ENCODE measurements around the gene GRP.
A peak's percentile ranks its signal among the peaks of the same experiment; 100 is the strongest.

The GRP gene

GRCh38 chr18:59267503-59268126 is 47.7 kb downstream of the GRP start:
- no peak for DNase-seq (ENCODE audit: low read depth in 2 of 2)

DNA sequence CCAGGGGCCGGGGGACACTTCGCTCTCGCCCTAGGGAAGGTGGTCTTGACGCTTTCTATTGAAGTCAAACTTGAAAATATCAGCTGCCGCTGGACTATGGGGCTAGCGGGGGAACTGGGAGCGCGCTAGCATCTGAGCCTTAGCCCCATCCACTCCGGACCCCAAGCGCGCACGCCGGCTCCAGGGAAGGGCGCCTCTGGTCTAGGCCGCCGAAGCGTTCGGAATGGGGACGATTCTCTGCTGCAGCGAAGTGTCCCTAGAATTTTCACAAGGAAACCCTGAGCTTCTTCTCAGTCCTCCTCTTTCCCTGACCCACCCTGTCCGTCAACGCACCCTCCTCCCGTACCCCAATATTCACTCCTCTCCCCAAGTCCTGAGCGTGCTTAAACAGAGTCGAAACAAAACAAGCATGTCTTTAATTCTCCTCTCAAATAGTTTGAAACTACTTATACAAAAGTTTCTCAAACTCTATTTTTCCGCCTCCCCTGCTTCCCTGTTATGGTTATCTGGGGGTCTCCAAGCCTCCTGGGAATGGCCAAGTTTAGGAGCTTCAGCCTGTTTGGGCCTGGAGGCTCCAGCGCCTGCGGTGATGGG is 48.3 kb downstream of the GRP start:
- no peak for DNase-seq (ENCODE audit: low read depth in 2 of 2)

- peak; percentile 39 to 45 for DNase-seq (ENCODE audit: low read depth in 2 of 2)
These were observed 49.0 kb downstream of the GRP start for GRCh38 chr18:59268721-59269562.

GRCh38 chr18:59269563-59270119 is 49.7 kb downstream of the GRP start:
- DNase-seq (ENCODE audit: low read depth in 2 of 2): no peak

- DNase-seq (ENCODE audit: low read depth in 2 of 2): no peak
These were observed 50.8 kb downstream of the GRP start for GRCh38 chr18:59270689-59271257.

DNA sequence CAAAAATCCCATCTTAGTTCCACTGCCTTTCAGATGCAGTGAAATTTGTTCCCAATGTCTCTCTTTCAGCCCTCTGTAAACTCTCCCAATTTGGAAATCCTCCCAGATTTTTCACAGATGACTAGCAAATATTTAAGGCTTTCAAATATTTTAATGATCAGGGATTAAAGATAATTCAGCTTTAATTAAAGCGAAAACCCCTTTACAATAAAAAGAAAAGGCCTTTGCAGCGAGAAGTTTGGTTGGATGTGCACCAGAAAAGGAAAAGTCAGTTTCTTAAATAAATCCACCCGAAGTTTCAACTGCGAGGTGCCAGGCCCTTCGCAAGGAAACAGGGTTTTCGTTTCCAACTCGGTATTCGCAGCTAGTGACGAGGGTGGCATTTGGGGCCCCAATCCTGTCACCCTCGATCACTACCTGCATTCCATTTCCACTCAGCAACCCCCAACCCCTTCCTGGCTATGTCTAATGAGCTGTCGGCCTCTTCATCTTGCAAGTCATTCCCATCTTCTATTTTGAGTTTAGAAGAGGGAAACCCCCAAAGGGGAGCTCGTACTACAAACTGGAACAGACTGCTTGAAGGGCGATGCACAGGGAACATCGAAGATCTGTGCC is 51.8 kb downstream of the GRP start:
- DNase-seq (ENCODE audit: low read depth in 2 of 2): no peak

DNA sequence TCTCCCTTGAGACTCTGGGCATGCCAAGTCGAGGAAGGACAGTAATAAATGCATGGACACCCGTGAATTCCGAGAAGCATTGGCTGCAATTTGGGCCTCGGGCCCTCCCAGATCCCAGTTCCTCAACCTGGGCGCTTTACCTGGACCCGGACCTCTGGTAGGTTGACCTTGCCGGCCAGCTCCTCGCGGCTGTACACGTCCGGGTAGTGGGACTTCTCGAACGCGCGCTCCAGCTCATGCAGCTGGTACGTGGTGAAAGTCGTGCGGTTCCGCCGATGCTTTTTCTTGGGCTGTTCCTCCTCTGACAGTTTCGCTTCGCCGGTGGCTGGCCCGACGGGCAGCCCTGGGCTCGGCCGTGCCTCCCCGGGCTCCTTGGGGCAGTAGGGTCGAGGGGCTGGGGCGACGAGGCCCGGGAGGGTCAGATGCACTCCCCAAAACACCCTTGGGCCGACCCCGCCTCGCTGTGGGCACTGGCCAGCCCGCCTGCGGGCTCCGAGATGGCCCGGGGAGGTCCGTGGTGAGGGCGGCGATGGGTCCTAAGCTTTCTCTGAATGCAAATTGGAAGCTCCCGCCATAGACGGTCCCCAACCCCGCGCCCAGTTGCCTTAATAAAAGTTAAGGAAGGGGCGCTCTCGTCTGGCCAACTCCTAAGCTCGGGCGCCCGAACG is 52.4 kb downstream of the GRP start:
- DNase-seq (ENCODE audit: low read depth in 2 of 2): no peak

DNA sequence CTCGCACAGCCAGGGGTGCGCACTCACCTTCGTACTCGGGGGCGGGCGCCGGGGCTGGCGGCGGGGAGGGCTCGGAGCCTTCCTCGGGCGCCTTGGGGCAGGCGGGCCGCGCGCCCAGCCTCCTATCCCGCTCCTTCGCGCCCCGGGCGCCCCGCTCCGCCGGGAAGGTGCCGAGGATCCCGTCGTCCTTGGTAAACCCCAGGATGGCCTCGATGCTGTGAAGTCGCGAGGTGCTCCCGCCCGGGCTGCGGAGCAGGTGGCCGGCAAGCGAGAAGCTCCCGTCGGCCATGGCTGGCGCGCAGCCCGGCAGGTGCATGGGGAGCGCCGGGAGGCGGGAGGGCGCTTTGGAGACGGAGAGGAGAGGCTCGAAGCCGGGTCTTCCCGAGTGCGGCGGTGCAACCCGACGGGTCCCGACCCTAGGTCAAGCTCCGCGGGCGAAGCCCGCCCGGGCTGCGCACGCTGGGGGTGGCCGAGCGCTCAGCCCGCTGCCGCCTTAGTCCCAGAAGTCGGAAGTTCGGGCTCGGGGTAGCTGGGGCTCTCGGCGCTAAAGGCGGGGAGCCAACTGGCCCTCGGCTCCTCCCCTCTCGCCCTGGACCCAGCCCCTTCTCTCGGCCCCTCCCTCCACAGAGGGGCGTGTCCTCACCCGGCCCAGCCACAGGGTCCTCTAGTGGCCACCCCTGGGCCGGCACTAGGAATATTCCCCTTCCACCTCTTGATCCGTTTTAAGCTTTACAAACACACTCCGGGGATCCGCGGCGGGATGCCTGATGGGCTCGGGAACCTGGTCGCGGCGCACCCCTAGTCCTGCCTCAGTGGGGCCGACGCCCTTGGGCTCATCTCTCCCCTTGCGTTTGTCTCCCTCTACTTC is 53.2 kb downstream of the GRP start, which contains the start of gene RAX:
Gene RAX, minus strand, starts transcription at position 564 of the 868 bp plus-strand sequence. Its CDS starts 248 bp downstream, at position 316.
- no peak for DNase-seq (ENCODE audit: low read depth in 2 of 2)

GRCh38 chr18:59273759-59274532 is 54.0 kb downstream of the GRP start:
- DNase-seq (ENCODE audit: low read depth in 2 of 2): no peak

GRCh38 chr18:59274533-59274928 is 54.6 kb downstream of the GRP start:
- DNase-seq (ENCODE audit: low read depth in 2 of 2): no peak

DNA sequence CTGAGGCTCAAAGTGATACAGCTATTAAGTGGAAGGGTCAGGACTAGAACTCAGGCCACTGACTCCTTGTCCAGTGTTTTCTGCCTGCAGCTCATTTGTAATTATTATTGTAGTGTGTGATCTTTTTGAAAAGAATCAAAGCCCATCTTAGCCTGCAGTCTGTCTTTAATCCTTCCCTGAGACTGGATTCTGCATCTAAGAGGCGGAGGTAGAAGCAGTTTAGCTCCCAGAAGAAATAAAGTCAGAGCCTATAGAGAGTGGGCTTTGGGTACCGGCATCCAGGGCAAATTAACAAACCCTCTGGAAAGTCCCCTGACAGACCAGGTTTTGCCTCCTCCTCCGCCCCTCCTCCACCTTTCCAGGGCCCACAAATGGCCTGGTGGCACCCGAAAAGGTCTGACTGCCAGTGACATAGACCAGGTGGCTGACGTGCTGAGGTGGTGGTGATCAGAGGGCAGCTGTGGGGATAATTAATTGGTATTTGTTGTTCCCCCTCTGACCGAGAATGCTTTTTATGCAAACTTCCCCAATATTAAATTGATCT is 55.5 kb downstream of the GRP start:
- DNase-seq (ENCODE audit: low read depth in 2 of 2): no peak

DNA sequence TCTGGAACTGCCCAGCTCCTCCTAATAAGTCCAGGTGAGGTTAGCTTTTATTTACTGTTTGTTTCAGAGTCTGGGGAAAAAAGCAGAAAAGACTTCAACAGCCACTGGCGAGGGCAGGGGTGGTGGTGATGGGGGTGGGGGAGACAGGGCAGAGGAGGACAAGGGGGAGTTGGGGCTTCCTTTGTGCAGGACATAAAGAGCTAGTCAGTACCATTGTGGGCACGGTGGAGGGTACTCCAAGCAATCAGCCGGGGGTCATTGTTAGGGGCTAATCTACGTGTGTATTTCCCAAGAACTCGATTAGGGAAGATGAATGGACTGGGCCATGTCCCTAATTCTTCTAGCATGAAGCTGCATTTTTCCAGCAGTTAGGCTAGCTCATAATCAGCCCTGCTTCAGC is 56.1 kb downstream of the GRP start:
- no peak for DNase-seq (ENCODE audit: low read depth in 2 of 2)

DNA sequence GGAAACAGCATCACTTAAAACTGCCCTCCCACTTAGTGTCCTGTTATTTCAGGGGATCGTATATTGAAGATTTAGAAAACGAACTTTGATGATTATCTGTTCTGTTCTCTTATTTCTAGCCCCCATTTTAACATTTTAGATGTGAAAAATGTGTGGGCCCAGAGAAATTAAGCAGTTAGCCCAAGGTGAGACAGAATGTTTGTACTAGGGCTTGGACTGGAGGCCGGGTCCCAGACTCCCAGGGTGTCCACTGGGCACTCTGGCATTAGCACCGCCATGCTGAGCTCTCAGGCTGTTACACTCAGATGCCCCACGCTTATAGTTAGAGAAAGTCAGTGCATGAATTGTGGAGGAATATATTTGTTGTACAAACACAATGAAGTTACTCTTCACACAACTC is 58.8 kb downstream of the GRP start:
- DNase-seq (ENCODE audit: low read depth in 2 of 2): no peak

DNA sequence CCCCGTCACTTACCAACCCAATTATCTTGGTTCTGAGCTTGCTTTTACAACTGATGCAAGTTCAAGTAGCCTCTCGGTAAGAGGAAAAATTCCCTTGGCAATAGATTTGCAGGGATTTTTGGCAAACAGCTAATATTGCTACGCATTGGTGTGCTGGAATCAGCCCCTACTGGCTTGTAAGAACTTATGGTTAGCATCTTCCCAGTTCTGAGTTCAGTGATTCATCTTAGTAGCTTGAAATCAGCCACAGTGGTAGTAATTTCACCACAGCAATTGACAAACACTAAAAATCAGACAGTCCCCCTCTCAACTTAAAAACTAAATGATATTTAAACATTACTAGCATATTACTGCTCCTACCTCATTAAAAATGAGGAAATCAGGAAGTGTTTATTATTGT is 59.2 kb downstream of the GRP start:
- DNase-seq (ENCODE audit: low read depth in 2 of 2): no peak

GRCh38 chr18:59279722-59280121 is 59.8 kb downstream of the GRP start:
- DNase-seq (ENCODE audit: low read depth in 2 of 2): no peak
